SH-SY5Y (cell line): ENCODE data around the gene DLEU7.
A peak's percentile ranks its signal among the peaks of the same experiment; 100 is the strongest.

Experiments
- GATA2 ChIP-seq: IDR thresholded peaks from 2 replicates; pipeline ENCODE4 v1.6.1; 2011; ENCODE audit warnings: mild to moderate bottlenecking, low read depth, low read length
- GATA3 ChIP-seq: IDR thresholded peaks from 2 replicates; pipeline ENCODE4 v1.6.1; 2011; ENCODE audit warnings: low read depth, mild to moderate bottlenecking, low read length, moderate library complexity

The DLEU7 gene

GRCh38 chr13:50788551-50789210 is 54.8 kb downstream of the DLEU7 start:
- no peak for TF ChIP-seq GATA2
- no peak for TF ChIP-seq GATA3

- no peak for TF ChIP-seq GATA3
- no peak for TF ChIP-seq GATA2
These were observed 55.9 kb downstream of the DLEU7 start for GRCh38 chr13:50787316-50788195.

GRCh38 chr13:50783717-50784290 is 59.7 kb downstream of the DLEU7 start:
- no peak for TF ChIP-seq GATA2
- TF ChIP-seq GATA3, result no peak

GRCh38 chr13:50783066-50783465 is 60.4 kb downstream of the DLEU7 start:
- TF ChIP-seq GATA2 (no peak), GATA3 (no peak)

- no peak for TF ChIP-seq GATA3
- no peak for TF ChIP-seq GATA2
These were observed 63.1 kb downstream of the DLEU7 start for GRCh38 chr13:50780201-50781015.

- TF ChIP-seq GATA2, result peak; percentile 56
- no peak for TF ChIP-seq GATA3
These were observed 63.9 kb downstream of the DLEU7 start for GRCh38 chr13:50779443-50780200.
